AG10803 (cell line): ENCODE results near the gene STK32C.

Source experiments
- DNase-seq: peaks from one replicate; pipeline ENCODE4 v3.0.0; 2010; ENCODE audit warnings: low read depth
- H3K4me3 ChIP-seq: 2 replicates; pipeline ENCODE4 v1.5.1; 2011; ENCODE audit warnings: mild to moderate bottlenecking, low read length, control low read depth
- TF ChIP-seq, protein P1 (sequence below): conservative IDR thresholded peaks from 2 replicates; pipeline ENCODE4 v1.5.1; 2011; ENCODE audit warnings: mild to moderate bottlenecking, low read length, control low read depth, inconsistent platforms

The STK32C gene

DNA sequence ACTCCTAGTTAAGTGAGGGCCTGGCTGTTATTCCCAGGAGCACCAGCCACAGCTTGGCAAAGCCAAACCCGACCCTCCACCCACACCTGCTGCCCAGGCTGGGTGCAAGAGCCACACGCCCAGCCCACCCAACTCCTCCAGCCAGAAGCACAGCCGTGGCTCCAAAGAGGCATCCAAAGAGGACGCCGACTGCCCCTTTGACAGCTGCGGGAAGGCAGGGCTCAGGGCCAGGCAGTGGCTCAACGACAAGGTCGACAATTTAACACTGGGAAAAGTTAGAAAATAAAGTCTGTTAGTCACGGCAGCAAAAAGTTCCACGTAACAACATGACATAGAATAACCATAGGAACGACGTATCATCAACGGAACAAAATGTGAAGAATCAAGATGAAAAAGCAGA is 66.7 kb downstream of the STK32C start:
- no peak for DNase-seq
- TF ChIP-seq, protein P1, sequence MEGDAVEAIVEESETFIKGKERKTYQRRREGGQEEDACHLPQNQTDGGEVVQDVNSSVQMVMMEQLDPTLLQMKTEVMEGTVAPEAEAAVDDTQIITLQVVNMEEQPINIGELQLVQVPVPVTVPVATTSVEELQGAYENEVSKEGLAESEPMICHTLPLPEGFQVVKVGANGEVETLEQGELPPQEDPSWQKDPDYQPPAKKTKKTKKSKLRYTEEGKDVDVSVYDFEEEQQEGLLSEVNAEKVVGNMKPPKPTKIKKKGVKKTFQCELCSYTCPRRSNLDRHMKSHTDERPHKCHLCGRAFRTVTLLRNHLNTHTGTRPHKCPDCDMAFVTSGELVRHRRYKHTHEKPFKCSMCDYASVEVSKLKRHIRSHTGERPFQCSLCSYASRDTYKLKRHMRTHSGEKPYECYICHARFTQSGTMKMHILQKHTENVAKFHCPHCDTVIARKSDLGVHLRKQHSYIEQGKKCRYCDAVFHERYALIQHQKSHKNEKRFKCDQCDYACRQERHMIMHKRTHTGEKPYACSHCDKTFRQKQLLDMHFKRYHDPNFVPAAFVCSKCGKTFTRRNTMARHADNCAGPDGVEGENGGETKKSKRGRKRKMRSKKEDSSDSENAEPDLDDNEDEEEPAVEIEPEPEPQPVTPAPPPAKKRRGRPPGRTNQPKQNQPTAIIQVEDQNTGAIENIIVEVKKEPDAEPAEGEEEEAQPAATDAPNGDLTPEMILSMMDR: no peak
- no peak overlapping the region for H3K4me3 ChIP-seq

DNA sequence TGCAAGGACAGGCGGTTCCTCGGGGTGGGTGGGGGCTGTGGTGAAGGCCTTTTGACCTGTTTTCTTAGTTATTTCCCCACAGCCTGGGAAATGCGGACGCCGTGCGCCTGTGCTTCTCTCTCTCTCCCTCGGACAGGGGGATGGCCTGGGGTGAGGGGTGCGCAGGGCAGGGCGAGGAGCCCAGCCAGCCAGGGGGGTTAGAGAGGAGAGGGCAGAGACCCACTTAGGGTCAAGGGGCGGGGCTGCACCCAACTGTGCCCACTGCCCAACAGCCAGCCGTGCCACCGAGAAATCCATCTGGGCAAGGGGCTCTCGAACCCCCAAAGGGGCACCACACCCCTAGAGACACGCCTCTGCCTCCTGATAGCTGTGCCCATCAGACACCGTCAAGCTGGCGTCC is 67.2 kb downstream of the STK32C start:
- no peak overlapping the region for H3K4me3 ChIP-seq
- no peak for DNase-seq
- TF ChIP-seq, protein P1: no peak

DNA sequence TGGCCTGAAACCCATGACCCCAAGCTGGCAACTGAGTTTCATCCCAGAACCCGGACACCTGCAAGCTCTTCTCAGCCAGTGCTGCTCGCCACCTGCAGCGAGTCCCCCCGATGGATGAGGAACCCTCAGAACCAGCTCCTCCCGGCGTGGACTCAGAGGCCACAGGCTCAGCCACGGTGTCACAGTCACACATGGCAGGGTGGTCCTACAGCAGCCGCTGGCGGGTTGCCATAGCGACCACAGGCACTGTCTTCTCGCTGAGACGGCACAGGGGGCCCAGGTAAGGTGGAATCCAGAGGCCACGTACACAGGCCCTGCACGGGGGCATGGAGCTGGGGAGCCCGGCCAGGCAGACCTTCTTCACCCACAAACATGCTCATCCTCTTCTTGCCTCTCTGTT is 67.6 kb downstream of the STK32C start:
- H3K4me3 ChIP-seq: no peak overlapping the region
- TF ChIP-seq, protein P1: no peak
- DNase-seq: no peak

DNA sequence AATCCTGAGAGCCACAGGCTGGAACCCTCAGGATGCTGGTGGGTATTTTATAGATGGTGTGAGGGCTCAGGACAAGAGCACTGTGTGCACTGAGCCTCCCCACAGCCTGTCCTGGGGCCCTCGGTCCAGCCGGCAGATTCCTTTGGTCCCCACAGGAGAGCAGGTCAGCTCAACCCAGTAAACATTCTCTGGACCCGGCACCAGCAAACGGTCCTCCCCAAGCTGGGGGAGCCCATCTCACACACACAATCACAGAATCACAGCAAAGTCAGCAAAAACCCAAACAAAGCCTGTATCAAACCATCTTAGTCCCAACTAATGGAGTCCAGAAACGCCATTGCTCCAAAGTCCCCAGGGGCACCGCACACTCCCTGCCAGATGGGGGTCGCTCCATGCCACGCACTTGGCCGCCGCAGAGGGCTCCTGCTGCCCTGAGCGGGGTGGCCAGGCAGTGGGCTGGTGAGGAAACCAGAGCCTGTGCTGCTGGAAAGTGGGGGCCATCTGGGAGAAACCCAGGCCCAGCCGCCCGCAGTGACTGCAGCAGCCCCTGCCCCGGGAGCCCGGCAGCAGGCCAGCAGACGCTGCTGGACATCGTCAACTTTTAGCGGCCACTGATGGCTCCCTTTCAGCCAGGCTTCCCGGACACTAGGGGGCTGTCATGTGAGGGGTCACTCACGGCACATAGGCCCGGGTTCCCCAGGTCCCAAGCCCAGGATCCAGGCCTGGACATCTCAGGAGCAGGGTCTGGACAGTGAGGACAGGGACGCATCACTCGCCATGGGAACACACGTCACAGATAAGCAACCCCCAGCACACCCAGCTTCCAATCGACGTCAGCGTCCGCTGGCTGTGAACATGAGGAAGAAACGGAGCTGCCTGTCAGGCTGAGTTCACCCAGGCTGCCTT is 68.4 kb downstream of the STK32C start:
- H3K4me3 ChIP-seq: no peak overlapping the region
- TF ChIP-seq, protein P1: no peak
- DNase-seq: no peak

DNA sequence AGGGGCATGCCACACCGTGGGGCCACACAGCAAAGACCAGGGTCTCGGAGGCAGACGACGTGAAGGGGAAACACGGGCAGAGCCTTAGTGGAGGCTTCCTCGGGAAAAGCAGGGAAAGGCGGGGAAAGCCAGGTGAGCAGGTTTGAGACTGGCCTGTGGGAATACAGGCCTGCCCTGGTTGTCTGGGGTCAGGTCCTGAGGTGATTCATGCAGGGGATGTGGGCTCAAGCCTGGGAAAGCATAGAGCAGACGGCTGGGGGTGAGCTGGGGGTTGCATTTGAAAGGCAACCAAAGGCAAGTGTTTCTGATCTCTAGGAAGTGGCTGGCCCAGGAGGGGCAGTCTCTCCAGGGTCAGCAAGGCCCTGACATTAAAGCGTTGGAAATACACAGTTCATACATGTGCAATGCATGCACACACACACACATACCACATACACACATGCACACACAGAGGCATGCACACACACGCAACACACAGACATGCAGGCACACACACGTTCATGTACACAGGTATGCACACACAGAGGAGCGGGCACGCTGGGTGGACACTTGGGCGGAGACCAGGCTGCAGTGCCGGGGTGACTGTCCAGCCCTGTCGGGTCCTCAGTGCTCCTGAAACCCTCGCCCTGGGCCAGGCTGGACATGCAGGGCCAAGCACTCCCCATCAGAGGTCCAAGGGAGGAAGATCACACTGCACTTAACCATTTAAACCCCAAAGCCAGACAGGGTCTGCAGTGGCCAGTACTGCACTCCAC is 69.2 kb downstream of the STK32C start:
- TF ChIP-seq, protein P1: no peak
- H3K4me3 ChIP-seq: no peak overlapping the region
- no peak for DNase-seq

DNA sequence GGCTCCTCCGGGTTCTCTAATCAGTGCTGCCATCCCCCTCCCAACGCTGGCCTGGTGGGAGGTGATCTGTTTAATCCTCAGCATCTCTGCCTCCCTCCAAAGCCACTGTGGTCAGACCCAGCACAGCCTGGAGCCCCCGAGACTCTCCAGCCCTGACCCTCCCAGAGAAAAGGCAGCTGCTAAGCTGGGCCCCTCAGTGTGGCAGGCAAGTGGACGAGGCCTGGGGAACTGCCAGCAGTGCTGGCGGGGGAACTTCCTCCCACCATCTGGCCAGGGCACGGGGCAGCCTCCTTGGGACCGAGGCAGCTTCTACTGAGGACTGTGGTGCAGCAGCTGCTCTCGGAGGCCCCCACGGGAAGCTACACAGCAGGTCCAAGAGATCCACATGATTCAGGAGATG is 69.9 kb downstream of the STK32C start:
- DNase-seq: no peak
- TF ChIP-seq, protein P1: no peak
- H3K4me3 ChIP-seq: no peak overlapping the region

DNA sequence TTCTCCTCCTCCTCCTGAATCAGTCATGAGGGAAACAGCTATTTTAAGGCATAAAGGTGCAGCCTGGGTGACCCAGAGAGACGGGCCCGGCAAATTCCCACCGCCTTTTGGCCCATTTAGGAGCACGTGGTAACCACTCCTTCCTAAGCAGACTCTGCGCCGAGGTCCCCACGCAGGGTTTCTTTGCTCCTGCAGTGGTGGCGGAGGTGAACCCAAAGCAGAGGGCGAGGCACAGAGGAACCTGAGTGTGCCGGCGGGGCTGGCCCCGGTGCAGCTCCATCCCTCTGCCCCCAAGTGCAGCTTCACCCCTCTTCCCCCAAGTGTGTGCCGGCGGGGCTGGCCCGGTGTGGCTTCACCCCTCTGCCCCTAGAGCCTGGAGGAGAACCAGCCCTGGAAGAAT is 70.4 kb downstream of the STK32C start:
- DNase-seq: no peak
- no peak overlapping the region for H3K4me3 ChIP-seq
- TF ChIP-seq, protein P1: no peak
